ENCODE results near the gene CCDC192.

CCDC192 gene

DNA sequence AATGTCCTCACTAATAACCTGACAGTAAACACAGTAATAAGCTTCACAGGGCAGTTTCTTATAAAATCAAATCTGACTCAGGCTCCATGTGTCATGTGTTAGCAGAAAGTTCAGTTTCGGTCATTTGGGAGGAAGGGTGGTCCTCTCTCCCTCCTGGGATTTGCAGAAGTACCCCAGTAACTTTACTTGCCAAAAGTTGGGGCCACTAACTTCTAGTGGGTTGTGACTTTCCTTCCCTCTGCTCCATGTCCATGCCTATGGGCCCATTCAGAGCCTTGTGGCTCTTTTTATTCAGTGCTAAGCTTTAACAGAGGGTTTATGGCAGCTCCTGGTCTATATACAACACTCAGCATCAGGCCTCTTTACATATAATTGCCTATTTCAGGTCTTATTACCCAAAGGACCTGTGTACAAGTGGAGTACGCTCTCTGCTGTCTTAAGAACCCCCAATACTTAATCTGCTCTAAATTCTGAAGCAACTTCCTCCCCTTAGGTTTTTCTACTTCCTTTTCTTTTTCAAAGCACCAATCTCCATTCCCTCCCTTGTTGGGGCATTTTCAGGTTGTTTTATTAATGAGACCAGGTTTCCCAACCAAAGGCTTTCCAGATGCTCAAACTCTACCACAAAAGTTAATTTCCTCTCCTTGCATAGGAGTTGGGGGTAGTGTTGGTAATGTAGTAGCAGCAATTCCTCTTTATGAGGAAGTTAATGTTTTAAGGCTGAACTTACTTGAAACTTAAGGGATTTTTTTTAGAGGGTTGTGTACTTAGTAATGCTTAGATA is 107.7 kb downstream of the CCDC192 start:
- DNase-seq (ENCODE audit: low spot score): no peak

DNA sequence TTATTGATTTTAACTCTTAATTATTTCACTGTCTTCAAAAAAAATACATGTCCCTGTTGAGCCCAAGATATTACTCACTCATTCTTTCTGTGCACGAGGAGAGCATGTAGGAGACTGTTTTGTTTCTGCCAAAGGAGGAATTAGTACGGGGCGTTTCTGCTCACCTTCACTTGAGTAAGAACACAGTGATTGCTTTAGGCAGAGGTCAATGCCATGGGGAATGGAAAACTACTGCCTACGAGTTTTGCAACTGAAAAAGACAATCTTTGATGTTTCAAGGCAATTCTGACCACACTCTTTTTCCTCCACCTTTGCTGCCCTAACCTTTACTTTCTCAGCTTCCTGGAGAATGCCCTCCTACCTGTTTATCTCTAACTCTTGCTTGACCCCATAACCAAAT is 109.4 kb downstream of the CCDC192 start:
- peak; percentile 10 for DNase-seq (ENCODE audit: low spot score)

DNA sequence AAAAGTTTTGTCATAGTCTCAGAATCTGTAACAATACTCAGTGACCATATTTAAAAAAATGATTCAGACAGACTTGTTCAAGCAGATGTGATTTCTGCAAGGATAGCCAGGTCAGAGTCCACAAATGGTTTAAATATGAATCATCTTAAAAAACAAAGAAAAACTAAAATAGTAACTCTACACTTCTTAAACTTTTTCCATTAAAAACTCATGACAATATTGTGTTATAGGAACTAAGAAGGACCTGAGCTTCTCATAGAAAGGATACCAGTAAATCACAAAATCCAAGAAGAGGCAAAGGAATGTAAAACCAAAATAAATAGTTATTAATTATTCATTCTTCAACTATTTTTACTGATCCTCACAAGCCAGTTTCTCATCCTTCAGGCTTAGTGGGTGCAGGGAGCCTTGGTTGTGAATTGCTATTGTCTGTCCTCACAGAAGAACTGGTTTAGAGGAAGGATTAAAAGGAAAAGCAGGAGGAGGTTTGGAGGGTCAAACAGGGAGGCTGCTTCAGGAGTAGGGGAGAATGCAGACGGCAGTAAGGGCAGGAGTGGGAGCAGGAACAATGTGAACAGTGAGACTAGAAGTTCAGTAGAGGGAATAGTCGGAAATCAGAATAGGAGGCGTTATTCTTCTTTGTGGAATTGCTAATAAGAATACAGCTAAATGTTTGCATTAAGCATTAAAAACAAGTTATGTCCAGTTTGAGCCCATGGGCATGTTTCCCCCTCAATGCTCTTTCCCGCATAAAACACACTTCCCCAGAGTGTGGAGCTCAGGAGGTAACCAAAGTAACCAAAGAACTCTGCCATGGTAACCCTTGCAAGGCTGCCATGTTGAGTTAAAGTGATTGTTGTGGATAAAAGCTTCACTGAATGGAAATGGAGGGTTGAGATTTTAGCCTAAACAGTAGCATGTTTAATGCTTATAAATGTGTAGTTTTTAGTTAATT is 110.7 kb downstream of the CCDC192 start:
- no peak for DNase-seq (ENCODE audit: low spot score)

DNA sequence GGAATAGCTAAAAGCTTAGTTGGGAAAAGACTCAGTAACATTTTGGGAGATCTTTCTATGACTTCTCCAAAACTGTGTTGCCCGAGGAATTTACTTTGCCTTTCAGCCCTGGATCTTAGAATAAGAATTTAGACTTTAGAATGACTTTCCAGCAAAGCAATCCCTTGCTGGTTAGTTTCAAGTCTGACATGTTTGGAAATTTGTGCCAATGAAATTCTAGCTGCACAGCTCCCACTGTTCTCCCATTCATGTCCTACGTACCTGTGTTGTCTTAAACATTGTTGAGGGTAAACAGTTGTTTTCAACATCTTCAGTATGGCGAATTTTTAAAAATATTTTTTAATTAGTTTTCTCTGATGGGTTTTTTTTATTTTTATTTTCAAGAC is 111.4 kb downstream of the CCDC192 start:
- no peak for DNase-seq (ENCODE audit: low spot score)

DNA sequence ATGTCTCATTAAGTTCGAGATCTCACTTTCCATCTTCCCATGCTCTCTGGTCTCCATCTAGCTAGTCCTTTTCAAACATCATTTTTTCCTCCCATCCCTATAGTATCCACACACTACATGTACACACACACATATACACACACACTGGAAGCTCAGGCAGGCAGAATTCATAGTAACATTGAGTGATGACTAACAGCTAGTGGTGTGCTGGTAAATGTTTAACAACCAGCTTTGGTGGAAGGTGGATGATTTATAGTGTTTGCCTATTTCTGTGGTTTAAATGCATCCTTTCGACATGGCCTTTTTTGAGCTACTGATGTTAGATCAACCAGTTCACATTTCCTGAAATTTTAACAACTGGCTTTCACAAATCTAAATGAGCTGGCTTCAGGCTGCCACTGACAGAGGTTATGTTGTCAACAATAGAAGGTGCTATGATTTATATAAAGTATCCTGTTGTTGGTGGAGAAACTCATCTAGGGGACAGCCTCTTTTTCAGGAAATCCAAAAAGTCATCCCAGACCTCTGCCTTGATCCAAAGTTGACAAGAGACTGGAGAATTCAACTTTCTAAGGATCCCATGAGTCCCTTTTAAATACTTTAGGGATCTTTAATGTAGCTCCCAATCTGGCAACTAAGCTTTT is 117.8 kb downstream of the CCDC192 start:
- peak; percentile 40 for DNase-seq (ENCODE audit: low spot score)

DNA sequence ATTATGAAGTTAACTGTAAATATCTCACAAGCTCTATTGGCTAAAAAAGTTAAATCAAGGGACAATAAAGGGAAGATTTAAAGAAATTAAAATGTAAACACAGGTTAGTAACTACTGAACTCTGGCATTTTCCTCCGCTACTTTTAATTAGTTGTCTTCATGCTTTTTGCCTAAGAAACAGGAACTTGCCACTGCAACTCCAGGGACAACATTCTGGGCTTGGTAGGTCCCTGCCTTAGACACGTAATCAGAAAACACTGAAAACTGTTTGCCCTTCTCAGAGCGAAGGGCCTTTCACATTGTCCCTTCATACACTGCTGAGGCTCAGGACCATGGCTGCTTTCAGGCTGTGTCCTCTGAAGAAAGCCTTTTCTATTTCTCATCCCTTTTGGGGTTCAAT is 118.7 kb downstream of the CCDC192 start:
- DNase-seq (ENCODE audit: low spot score): no peak

DNA sequence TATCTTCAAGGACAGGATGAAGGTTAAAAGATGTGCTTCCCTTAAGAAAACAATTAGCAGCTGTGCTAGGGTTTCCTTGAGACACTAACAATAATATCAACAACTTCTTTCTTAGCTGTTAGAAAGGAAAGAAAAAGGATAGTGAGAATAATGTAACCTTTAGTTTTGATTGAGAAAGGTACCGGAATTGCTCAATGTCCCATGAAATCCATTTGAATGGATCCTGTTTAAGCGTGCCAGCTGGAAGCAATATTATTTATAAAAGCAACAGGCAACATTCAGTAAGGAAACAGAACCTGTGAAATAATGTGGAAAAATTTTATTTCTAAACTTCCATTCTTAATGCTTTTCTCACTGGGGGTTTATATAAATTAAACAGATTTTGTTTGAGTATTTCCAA is 120.9 kb downstream of the CCDC192 start:
- DNase-seq (ENCODE audit: low spot score): no peak

DNA sequence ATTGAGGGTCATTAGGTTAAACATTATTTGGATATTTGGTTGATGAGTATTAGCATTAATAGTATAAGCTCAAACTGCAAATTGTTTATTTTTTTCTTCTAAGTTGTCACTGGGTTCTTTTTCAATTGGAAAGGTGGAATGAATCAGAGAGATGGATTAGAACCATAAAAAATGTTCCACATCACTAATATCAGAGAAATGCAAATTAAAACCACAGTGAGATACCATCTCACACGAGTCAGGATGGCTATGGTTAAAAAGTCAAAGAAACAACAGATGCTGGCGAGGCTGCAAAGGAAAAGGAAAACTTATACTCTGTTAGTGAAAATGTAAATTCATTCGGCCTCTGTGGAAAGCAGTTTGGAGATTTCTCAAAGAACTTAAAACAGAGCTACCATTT is 122.8 kb downstream of the CCDC192 start:
- no peak for DNase-seq (ENCODE audit: low spot score)

DNA sequence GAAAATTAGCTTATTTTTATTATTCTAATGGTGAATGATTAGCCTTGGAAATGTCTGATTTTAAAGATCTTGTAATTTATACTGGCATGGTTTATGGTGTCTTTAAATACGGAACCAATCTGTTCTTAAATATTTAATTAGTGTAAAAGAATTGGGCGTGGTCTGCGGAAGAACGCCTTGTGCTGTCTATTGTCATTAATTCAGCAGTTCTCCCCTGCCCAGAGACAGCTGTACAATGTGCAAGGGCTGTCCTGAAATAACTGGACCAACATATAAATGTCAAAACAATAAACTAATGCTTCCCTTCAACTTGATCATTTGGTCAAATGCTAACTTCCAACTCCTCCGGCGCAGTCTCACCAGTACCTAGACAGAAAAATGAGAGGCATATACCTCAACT is 124.3 kb downstream of the CCDC192 start:
- DNase-seq (ENCODE audit: low spot score): no peak

DNA sequence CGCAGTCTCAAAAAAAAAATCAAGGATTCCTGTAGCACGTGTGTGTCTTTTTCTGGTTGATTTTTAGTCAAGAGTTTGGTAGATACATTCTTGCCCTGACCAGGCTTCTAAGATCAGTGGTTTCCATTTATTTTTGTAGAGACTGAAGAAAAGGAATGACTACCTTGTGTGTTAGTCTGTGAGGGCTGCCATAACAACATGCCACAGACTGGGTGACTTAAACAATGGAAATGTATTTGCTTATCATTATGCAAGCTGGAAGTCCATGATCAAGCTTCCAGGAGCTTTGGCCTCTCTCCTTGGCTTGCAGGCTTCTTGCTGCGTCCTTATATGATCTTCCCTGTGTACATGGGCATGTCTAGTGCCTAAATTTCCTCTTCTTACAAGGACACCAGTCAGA is 127.0 kb downstream of the CCDC192 start:
- no peak for DNase-seq (ENCODE audit: low spot score)

DNA sequence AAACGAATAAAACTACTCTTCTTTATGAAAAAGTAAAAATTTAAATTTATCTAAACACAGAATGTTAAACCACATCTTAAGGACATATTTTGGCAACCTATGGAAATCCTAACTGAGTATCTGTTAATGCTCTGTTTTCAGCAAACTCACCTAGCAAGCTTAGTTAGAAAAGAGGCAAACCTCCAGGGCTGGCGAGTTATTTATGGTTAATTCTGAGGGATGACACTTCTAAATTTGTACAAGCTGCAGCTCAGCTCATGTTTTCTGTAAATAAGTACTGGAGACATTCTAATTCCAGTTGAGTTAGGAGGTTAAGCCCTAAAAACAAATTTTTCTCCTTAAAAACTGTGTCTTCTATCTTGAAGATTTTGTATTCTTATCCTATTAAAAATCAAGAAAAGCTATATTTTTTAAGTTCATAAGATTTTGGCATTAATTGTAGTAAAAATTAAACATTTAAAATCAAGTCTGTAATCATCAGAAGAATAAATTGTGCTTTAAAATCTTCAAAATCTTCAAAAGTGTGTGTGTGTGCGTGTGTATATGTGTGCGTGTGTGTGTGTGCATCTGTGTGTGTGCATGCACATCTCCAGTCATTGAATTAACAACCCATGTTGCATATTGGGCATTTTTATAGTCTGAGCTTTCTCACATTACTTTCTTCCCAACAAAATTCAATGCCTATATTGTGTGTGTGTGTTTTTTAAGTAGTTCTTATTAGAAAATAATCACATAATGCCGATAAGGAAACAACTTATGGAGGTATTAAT is 127.8 kb downstream of the CCDC192 start:
- no peak for DNase-seq (ENCODE audit: low spot score)

DNA sequence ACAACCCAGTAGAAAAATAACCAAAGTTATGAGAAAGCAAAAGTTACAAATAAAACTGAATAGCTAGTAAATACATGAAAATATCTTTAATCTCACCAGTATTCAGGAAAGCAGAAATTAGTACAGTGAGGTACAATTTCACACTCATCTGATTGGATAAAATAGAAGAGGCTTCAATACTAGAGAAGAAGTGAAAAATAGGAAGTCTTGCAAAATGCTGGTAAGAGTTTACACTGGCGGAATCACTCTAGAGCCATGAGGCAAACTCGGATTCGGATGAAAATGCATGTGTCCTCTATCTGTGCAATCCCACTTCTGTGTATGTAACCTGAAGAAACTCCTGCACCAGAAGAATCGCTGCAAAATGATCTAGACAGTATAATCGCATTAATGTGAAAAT is 128.9 kb downstream of the CCDC192 start:
- no peak for DNase-seq (ENCODE audit: low spot score)

DNA sequence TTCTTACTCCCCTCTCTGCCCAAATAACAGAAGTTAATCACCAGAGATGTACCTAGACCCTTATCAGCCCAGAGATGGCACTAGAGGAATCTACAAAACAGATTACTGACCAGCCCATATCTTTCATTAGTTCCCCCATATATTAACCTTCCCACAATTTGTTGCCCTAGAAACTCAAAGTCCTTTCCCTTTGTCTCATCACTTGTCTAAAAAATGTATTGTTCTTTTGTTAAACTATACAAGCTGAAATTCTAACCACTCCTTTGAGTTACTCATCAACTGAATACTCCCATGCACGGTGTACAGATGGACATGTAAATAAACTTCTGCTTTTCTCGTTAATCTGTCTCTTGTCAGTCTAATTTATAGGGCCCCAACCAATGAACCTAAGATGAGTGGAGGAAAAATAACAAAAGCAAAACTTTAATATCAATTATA is 130.9 kb downstream of the CCDC192 start:
- DNase-seq (ENCODE audit: low spot score): no peak

DNA sequence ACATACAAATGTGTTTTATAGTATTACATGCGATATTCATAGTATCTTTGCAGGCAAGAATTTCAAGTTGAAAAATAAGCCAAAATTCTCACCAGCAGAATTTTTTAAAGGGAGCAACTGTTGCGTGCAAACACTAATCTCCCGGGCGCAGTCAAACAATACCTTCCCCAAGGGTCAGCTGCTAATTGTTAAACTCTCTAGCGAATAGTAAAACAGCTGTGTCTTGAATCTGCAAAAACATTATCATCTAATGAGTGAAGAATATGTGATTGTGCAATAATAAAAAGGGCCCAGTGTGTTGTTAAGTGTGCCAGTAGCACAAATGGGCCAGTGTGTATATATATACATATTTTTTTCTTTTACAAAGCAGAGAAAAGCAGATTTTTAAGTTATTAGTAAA is 131.4 kb downstream of the CCDC192 start:
- no peak for DNase-seq (ENCODE audit: low spot score)

DNA sequence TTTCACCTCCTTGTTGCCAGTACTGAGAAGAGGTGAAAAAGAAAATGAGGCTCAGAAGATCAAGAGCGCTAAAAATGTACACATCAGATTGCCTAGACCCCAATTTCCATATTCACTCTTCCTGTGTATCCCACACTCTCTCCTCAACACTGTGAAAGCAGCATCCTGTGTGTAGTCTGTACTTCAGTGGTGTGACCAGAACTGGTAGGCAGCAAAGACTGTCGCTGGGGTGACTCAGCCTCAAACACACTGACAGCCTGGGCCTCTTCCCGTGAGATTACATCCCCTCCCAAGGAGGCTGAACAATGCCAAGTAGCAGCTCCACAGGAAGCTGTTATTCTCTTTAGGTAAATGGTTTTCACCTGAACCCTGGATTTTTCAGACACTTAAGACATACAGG is 135.5 kb downstream of the CCDC192 start:
- no peak for DNase-seq (ENCODE audit: low spot score)

DNA sequence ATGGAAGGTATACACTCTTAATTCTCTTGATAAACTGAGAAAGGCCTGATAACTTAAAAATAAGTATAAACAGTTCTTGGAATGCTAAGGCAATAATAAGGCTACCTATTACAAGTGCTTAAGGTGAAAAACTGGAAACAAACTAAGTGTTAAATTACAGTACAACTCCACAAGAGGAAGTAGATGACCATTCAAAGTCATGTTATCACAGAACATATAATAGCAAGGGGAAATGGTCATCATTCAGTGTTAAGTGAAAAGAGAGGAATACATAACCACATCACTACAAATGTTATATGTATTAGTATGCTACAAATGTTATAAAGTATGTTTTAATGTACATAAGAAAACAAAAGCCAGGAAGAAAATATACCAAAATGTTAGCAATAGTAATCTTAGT is 135.9 kb downstream of the CCDC192 start:
- DNase-seq (ENCODE audit: low spot score): no peak

DNA sequence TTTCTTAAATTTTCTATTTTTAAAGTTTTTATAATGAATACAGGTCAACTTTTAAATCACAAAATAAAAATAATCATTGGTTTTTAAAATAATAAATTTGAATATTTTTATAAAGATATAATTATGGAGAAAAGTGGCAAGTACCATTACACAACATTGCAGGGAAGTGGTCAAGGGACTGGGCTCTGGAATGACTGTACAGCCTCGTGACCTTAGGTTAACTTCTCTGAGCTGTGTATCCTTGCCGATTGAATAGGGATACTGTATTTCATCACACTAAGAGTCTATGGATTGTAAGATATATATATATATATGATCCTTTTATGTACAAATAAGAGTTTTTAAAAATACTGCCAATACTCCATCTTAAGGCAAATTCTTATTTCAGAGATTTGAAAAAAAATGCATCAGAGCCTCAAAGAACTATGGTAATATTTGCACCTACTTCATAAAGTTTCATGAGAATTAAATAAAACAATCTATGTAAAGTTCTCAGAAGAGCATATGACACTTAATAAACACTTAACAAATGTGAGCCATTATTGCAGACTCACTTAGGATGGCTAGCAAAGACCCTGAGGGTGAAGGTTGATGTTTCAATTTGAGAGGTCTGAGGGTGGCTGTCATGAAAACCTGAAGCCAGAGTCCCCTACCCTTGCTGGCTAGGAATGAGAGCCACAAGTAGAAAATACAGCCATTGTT is 136.5 kb downstream of the CCDC192 start:
- no peak for DNase-seq (ENCODE audit: low spot score)

DNA sequence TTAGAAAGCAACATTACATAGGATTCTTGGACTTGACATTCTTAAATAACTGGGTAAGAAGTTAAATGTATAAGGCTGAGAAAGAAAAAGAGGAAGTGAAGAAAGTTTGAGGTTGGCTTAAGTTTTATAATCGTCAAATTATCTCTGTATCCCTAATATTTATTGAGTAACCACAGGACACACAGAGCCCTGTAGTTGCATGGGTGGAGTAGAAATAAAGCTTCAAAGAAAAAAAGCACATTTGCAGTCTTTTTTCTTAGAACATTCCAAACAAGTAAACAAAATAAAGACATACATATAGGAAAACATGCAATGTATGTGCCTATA is 137.0 kb downstream of the CCDC192 start:
- DNase-seq (ENCODE audit: low spot score): no peak

DNA sequence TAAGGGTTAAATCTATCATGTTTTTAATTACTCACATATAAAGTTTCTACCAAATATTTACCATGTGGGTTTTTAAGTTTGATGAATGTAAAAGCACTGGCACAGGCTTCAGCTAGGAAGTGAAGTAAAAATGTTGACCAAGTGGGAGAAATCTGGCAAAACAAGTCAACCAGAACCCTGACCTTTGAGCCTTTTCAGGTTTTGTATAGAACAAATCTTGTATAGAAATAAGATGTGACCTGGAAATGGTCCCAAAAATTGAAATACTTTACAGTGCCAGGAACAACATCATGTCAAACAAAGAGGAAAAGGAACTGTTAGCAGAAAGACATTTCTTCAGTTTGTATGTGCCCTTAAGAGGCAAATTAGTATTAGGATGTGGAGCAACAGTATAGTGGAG is 137.6 kb downstream of the CCDC192 start:
- no peak for DNase-seq (ENCODE audit: low spot score)

DNA sequence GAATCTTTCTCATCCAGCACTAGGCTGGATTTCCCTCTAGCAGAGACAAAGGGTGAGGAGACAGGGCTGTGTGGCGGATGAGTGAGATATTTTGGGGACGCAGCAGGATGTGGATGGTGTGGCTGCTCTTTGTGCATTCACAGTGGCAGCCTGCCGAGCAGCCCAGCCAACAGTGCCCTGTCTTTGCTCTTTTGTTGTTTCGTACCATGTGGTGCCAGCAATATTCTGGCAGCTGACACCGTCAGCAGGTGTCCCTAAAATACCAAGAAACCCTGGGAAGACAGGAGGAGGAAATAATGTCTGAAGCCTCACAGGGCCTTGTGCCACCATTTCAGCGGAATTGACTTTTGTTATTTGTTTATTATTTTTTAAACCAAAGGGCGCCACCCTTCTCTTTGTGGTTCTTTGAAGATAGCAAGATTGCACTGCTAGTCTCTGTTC is 141.4 kb downstream of the CCDC192 start:
- DNase-seq (ENCODE audit: low spot score): no peak

DNA sequence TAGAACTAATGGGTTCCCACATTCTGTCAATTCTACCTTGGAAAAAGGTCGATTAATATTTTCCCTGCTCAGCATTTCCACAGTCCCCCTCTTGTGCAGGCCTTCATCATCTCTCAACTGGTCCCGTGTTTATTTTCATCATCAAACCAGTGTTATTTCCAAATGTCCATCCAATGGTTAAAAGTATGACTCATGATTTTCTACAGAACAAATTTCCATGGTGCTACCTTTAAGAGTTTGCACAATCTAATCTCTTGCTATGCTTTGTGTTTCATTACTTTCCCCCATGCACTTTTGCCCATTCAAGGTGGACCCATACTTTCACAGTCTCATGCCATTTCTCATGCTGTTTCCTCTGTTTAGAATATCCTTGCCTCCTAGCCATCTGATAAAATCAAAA is 143.7 kb downstream of the CCDC192 start:
- no peak for DNase-seq (ENCODE audit: low spot score)
